K562 (cell line): ENCODE data around the gene KASH5.

Experiments
- CTCF ChIP-seq, 3 experiments: IDR thresholded peaks in 2 of 3; conservative IDR thresholded peaks in 1 of 3; 2 replicates each; pipeline ENCODE4 v1.5.1; 2011 to 2012; ENCODE audit warnings: low read length in 3 of 3, mild to moderate bottlenecking in 3 of 3, control low read depth in 2 of 3, improper control_type of control experiment in 1 of 3, inconsistent platforms in 1 of 3, low read depth in 1 of 3, mixed read lengths in 1 of 3, moderate library complexity in 1 of 3; ENCODE audit not compliant: insufficient read depth in 2 of 3
- DEAF1 ChIP-seq: fragments of 450-650 bp; formaldehyde crosslinking; IDR thresholded peaks from 2 replicates; pipeline ENCODE4 v1.4.0; 2020; ENCODE audit warnings: mild to moderate bottlenecking, moderate library complexity
- GABPA ChIP-seq: fragments of 200-800 bp; sonication (Bioruptor generic); conservative IDR thresholded peaks from 2 replicates; pipeline ENCODE4 v1.6.1; 2016; ENCODE audit warnings: low read depth, missing genetic modification characterization, missing compliant biosample characterization
- MEF2D ChIP-seq: conservative IDR thresholded peaks from 2 replicates; pipeline ENCODE4 v1.6.1; 2016; ENCODE audit warnings: low read depth, missing genetic modification characterization, missing compliant biosample characterization
- RAD21 ChIP-seq, 2 experiments: fragments of 250-450 bp in 1 of 2; fragments of 450-650 bp in 1 of 2; sonication (Bioruptor Pico) in 1 of 2; formaldehyde crosslinking in 1 of 2; IDR thresholded peaks in 1 of 2; conservative IDR thresholded peaks in 1 of 2; 2 replicates each; pipeline versions ENCODE4 v1.4.0 to v1.8.0; 2020 to 2022; ENCODE audit warnings: mild to moderate bottlenecking in 2 of 2, moderate library complexity in 1 of 2
- ZNF263 ChIP-seq: sonication (generic); formaldehyde crosslinking; IDR thresholded peaks from 2 replicates; pipeline ENCODE4 v1.8.0; 2022; ENCODE audit warnings: mild to moderate bottlenecking, missing genetic modification reagents, borderline replicate concordance

- TF ChIP-seq DEAF1 (CRISPR knock-in tag) (no peak), MEF2D (no peak), ZNF263 (CRISPR knock-in tag) (no peak), GABPA (no peak), CTCF (IDR thresholded peaks at IDR 0.05 in 2 of 3, conservative IDR thresholded peaks at IDR 0.05 in 1 of 3; ENCODE audit: insufficient read depth in 2 of 3, low read depth in 1 of 3, low read length in 3 of 3) (no peak), RAD21 (CRISPR knock-in tag; conservative IDR thresholded peaks at IDR 0.05 in 1 of 2, IDR thresholded peaks at IDR 0.05 in 1 of 2) (no peak)
These were observed 62.4 kb downstream of the KASH5 start for GRCh38 chr19:49450405-49450804.
